ENCODE results near the gene OR6C76. TPM values are rescaled to one million over a fixed set of nuclear protein-coding genes. Genes with fewer than 3 reads are reported as not detected.
"Not testable (repeated sequence)": the region's sequence is repeated elsewhere in the genome, so short reads cannot be mapped to it uniquely, and the experiment has no call there.

Gene OR6C76
- total RNA-seq, 1 donor from 2014 or later: not detected

GRCh38 chr12:55407866-55408265 lies 18.2 kb upstream of the OR6C76 start:
- Mint-ChIP-seq H3K4me3 (ENCODE audit: unreplicated experiment) (no peak overlapping the region), H3K27ac (ENCODE audit: unreplicated experiment) (no peak overlapping the region), H3K4me1 (ENCODE audit: unreplicated experiment) (no peaks in the 10 kb centered on the region), H3K9me3 (ENCODE audit: unreplicated experiment) (no peaks in the 10 kb centered on the region), H3K27me3 (ENCODE audit: unreplicated experiment) (peaks cover 3% of the 10 kb centered on the region), H3K36me3 (ENCODE audit: unreplicated experiment) (no peaks in the 10 kb centered on the region)
- no peak for DNase-seq (ENCODE audit: extremely low spot score, unreplicated experiment)
- no peak for TF ChIP-seq CTCF (IDR thresholded peaks at IDR 0.05)

- not testable (repeated sequence) for DNase-seq (ENCODE audit: extremely low spot score, unreplicated experiment); H3K9me3 Mint-ChIP-seq (ENCODE audit: unreplicated experiment); H3K4me1 Mint-ChIP-seq (ENCODE audit: unreplicated experiment); H3K27me3 Mint-ChIP-seq (ENCODE audit: unreplicated experiment); H3K27ac Mint-ChIP-seq (ENCODE audit: unreplicated experiment); H3K4me3 Mint-ChIP-seq (ENCODE audit: unreplicated experiment); H3K36me3 Mint-ChIP-seq (ENCODE audit: unreplicated experiment)
These were observed 16.9 kb upstream of the OR6C76 start for GRCh38 chr12:55409133-55409532.

GRCh38 chr12:55412138-55412537 lies 13.9 kb upstream of the OR6C76 start:
- not testable (repeated sequence) for H3K36me3 Mint-ChIP-seq (ENCODE audit: unreplicated experiment); DNase-seq (ENCODE audit: extremely low spot score, unreplicated experiment); H3K9me3 Mint-ChIP-seq (ENCODE audit: unreplicated experiment); H3K27ac Mint-ChIP-seq (ENCODE audit: unreplicated experiment); H3K4me1 Mint-ChIP-seq (ENCODE audit: unreplicated experiment); H3K4me3 Mint-ChIP-seq (ENCODE audit: unreplicated experiment)
- H3K27me3 Mint-ChIP-seq (ENCODE audit: unreplicated experiment): peaks cover 31% of the 10 kb centered on the region

- not testable (repeated sequence) for H3K27ac Mint-ChIP-seq (ENCODE audit: unreplicated experiment); DNase-seq (ENCODE audit: extremely low spot score, unreplicated experiment); H3K9me3 Mint-ChIP-seq (ENCODE audit: unreplicated experiment); H3K4me1 Mint-ChIP-seq (ENCODE audit: unreplicated experiment); H3K36me3 Mint-ChIP-seq (ENCODE audit: unreplicated experiment); H3K4me3 Mint-ChIP-seq (ENCODE audit: unreplicated experiment)
- H3K27me3 Mint-ChIP-seq (ENCODE audit: unreplicated experiment): peaks cover 33% of the 10 kb centered on the region
These were observed 12.3 kb upstream of the OR6C76 start for GRCh38 chr12:55413498-55414388.

- H3K27me3 Mint-ChIP-seq (ENCODE audit: unreplicated experiment): peaks cover 33% of the 10 kb centered on the region
- H3K27ac Mint-ChIP-seq (ENCODE audit: unreplicated experiment); H3K4me3 Mint-ChIP-seq (ENCODE audit: unreplicated experiment); H3K36me3 Mint-ChIP-seq (ENCODE audit: unreplicated experiment); DNase-seq (ENCODE audit: extremely low spot score, unreplicated experiment); H3K9me3 Mint-ChIP-seq (ENCODE audit: unreplicated experiment); H3K4me1 Mint-ChIP-seq (ENCODE audit: unreplicated experiment): not testable (repeated sequence)
These were observed 11.6 kb upstream of the OR6C76 start for GRCh38 chr12:55414396-55414823.

- H3K4me3 Mint-ChIP-seq (ENCODE audit: unreplicated experiment); DNase-seq (ENCODE audit: extremely low spot score, unreplicated experiment); H3K9me3 Mint-ChIP-seq (ENCODE audit: unreplicated experiment); H3K36me3 Mint-ChIP-seq (ENCODE audit: unreplicated experiment); H3K27ac Mint-ChIP-seq (ENCODE audit: unreplicated experiment); H3K4me1 Mint-ChIP-seq (ENCODE audit: unreplicated experiment): not testable (repeated sequence)
- peaks cover 33% of the 10 kb centered on the region for H3K27me3 Mint-ChIP-seq (ENCODE audit: unreplicated experiment)
These were observed 11.2 kb upstream of the OR6C76 start for GRCh38 chr12:55414889-55415288.

GRCh38 chr12:55416961-55417360 lies 9.1 kb upstream of the OR6C76 start:
- no peak overlapping the region for H3K4me3 Mint-ChIP-seq (ENCODE audit: unreplicated experiment)
- no peaks in the 10 kb centered on the region for H3K36me3 Mint-ChIP-seq (ENCODE audit: unreplicated experiment)
- H3K9me3 Mint-ChIP-seq (ENCODE audit: unreplicated experiment): no peaks in the 10 kb centered on the region
- DNase-seq (ENCODE audit: extremely low spot score, unreplicated experiment): no peak
- H3K4me1 Mint-ChIP-seq (ENCODE audit: unreplicated experiment): peaks cover 3% of the 10 kb centered on the region
- TF ChIP-seq CTCF (IDR thresholded peaks at IDR 0.05): no peak
- H3K27me3 Mint-ChIP-seq (ENCODE audit: unreplicated experiment): peaks cover 33% of the 10 kb centered on the region
- no peak overlapping the region for H3K27ac Mint-ChIP-seq (ENCODE audit: unreplicated experiment)
